Fibroblast of lung (primary cell): ENCODE measurements around the gene HGFAC. TPM values are rescaled to one million over a fixed set of nuclear protein-coding genes. Genes with fewer than 3 reads are reported as not detected.
"Not testable (repeated sequence)": the region's sequence is repeated elsewhere in the genome, so short reads cannot be mapped to it uniquely, and the experiment has no call there.

Source experiments
- DNase-seq, 2 donors: peaks; one replicate each; pipeline versions ENCODE4 v3.0.0 to v3.0.0-alpha.2; 2010; ENCODE audit warnings: low read depth in 2 of 2
- H2AFZ ChIP-seq: 2 replicates; pipeline ENCODE4 v1.5.1; 2012; ENCODE audit warnings: low read length, control low read depth, inconsistent platforms
- H3K27ac ChIP-seq: 2 replicates; pipeline ENCODE4 v1.5.1; 2011; ENCODE audit warnings: low read length, control low read depth; ENCODE audit not compliant: insufficient read depth
- H3K27me3 ChIP-seq: 2 replicates; pipeline ENCODE4 v1.5.1; 2011; ENCODE audit warnings: mild to moderate bottlenecking, low read length; ENCODE audit not compliant: control insufficient read depth, insufficient read depth
- H3K36me3 ChIP-seq: 2 replicates; pipeline ENCODE4 v1.5.1; 2011; ENCODE audit warnings: low read length; ENCODE audit not compliant: control insufficient read depth, insufficient read depth
- H3K4me1 ChIP-seq: 2 replicates; pipeline ENCODE4 v1.5.1; 2011; ENCODE audit warnings: low read length; ENCODE audit not compliant: control insufficient read depth, insufficient read depth; ENCODE audit errors: extremely low read depth
- H3K4me2 ChIP-seq: 2 replicates; pipeline ENCODE4 v1.5.1; 2011; ENCODE audit warnings: low read length, control low read depth; ENCODE audit not compliant: insufficient read depth; ENCODE audit errors: extremely low read depth
- H3K4me3 ChIP-seq, 4 experiments: fragments of 200-600 bp in 1 of 4; sonication (generic) in 1 of 4; replicated peaks in 1 of 4; 2 replicates each; pipeline ENCODE4 v1.5.1; 2011 to 2016; ENCODE audit warnings: low read length in 4 of 4, low read depth in 3 of 4, mild to moderate bottlenecking in 3 of 4, control low read depth in 2 of 4, inconsistent platforms in 1 of 4, mixed read lengths in 1 of 4; ENCODE audit not compliant: insufficient read depth in 1 of 4; ENCODE audit errors: control extremely low read depth in 1 of 4
- H3K79me2 ChIP-seq: 2 replicates; pipeline ENCODE4 v1.5.1; 2012; ENCODE audit warnings: mild to moderate bottlenecking, low read length, inconsistent platforms; ENCODE audit not compliant: control insufficient read depth, insufficient read depth
- H3K9ac ChIP-seq: 2 replicates; pipeline ENCODE4 v1.5.1; 2011; ENCODE audit warnings: mild to moderate bottlenecking, low read length, control low read depth; ENCODE audit not compliant: insufficient read depth
- H3K9me3 ChIP-seq: 2 replicates; pipeline ENCODE4 v1.5.1; 2012; ENCODE audit warnings: low read depth, low read length; ENCODE audit not compliant: control insufficient read depth, insufficient read depth
- H4K20me1 ChIP-seq: 2 replicates; pipeline ENCODE4 v1.5.1; 2011; ENCODE audit warnings: low read length; ENCODE audit not compliant: control insufficient read depth, insufficient read depth; ENCODE audit errors: extremely low read depth
- EZH2 ChIP-seq: IDR thresholded peaks from 2 replicates; pipeline ENCODE4 v1.5.1; 2012; ENCODE audit warnings: low read length, control low read depth, mild to moderate bottlenecking; ENCODE audit errors: missing control alignments
- polyA plus RNA-seq, 2 donors: library from polyadenylated mRNA; depleted of rRNA in 1 of 2; stranded (reverse) in 1 of 2; unstranded in 1 of 2; fragments of >200 nt; gene quantifications; 2 replicates each; pipeline ENCODE4 v1.2.1, GENCODE V29; 2011 to 2012; ENCODE audit warnings: missing spikeins in 1 of 2
- total RNA-seq: library from RNA; depleted of rRNA; stranded (reverse); fragments of >200 nt; gene quantifications from 2 replicates; pipeline ENCODE4 v1.2.1, GENCODE V29; 2014
- TF ChIP-seq, protein P1 (sequence below), 2 donors: IDR thresholded peaks in 1 of 2; conservative IDR thresholded peaks in 1 of 2; 1 replicate in 1 of 2; 2 replicates in 1 of 2; pipeline ENCODE4 v1.5.1; 2011 to 2012; ENCODE audit warnings: low read length in 2 of 2, control low read depth in 1 of 2, inconsistent platforms in 1 of 2, low read depth in 1 of 2, mild to moderate bottlenecking in 1 of 2

HGFAC gene
- total and polyA plus RNA-seq, 2 donors (not counting 1 experiment from before 2014, with no cell fraction given), result 0.33 TPM; not detected in 1

GRCh38 chr4:3458371-3458770, 16.6 kb downstream of the HGFAC start:
- H3K9ac ChIP-seq, result no peak overlapping the region
- no peak overlapping the region for H3K4me3 ChIP-seq
- no peak overlapping the region for H2AFZ ChIP-seq
- H3K9me3 ChIP-seq, result no peaks in the 10 kb centered on the region
- H3K4me1 ChIP-seq, result no peaks in the 10 kb centered on the region
- no peak for DNase-seq
- no peak for TF ChIP-seq EZH2
- TF ChIP-seq, protein P1, sequence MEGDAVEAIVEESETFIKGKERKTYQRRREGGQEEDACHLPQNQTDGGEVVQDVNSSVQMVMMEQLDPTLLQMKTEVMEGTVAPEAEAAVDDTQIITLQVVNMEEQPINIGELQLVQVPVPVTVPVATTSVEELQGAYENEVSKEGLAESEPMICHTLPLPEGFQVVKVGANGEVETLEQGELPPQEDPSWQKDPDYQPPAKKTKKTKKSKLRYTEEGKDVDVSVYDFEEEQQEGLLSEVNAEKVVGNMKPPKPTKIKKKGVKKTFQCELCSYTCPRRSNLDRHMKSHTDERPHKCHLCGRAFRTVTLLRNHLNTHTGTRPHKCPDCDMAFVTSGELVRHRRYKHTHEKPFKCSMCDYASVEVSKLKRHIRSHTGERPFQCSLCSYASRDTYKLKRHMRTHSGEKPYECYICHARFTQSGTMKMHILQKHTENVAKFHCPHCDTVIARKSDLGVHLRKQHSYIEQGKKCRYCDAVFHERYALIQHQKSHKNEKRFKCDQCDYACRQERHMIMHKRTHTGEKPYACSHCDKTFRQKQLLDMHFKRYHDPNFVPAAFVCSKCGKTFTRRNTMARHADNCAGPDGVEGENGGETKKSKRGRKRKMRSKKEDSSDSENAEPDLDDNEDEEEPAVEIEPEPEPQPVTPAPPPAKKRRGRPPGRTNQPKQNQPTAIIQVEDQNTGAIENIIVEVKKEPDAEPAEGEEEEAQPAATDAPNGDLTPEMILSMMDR (conservative IDR thresholded peaks at IDR 0.05 in 1 of 2, IDR thresholded peaks at IDR 0.05 in 1 of 2; ENCODE audit: low read depth in 1 of 2, low read length in 2 of 2), result no peak
- H3K79me2 ChIP-seq, result no peaks in the 10 kb centered on the region
- peaks cover 17% of the 10 kb centered on the region for H3K27me3 ChIP-seq
- no peaks in the 10 kb centered on the region for H3K36me3 ChIP-seq
- H3K4me2 ChIP-seq, result no peak overlapping the region
- H4K20me1 ChIP-seq, result no peaks in the 10 kb centered on the region
- H3K27ac ChIP-seq, result no peak overlapping the region

DNA sequence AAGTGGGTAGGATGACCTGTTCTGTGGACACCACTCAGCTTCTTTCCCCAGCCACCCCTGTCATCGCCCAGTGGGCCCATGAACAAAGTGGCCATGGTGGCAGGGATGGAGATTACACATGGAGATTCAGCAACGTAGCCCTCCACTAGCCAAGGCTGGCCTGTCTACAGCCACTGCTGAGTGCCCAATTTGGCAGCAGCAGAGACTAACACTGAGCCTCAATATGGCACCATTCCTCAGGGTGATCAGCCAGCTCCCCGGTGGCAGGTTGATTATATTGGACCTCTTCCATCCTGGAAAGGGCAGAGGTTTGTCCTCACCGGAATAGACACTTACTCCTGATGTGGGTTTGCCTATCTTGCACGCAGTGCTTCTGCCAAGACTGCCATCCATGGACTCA, 17.4 kb downstream of the HGFAC start:
- H3K4me1 ChIP-seq, H3K9me3 ChIP-seq, H3K4me3 ChIP-seq, H3K79me2 ChIP-seq, H4K20me1 ChIP-seq, H3K27ac ChIP-seq, H2AFZ ChIP-seq, H3K4me2 ChIP-seq, DNase-seq, H3K9ac ChIP-seq, H3K36me3 ChIP-seq: not testable (repeated sequence)
- peaks cover 17% of the 10 kb centered on the region for H3K27me3 ChIP-seq

DNA sequence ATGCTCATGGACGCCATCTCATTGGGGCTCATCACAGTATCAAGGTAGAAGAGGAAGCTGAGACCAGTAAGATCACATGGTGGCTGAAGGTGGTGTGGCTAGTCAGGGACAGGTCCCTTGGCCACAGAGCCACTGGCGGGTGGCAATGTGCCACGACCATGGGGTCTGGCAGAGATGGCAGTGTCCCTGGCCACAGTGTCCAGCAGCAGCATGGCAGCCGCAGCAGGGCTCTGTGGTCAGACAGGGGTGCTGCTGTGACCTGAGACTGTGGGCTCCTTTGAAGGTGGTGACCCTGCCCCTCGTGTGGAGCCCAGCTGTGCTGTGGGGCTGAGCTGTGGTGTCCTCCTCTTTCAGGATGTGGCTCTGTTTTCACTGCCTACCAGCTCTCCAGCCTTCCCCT, 19.2 kb downstream of the HGFAC start:
- Histone ChIP-seq H3K4me2 (no peak overlapping the region), H2AFZ (no peak overlapping the region), H3K27ac (no peak overlapping the region), H4K20me1 (no peaks in the 10 kb centered on the region), H3K9ac (no peak overlapping the region), H3K36me3 (no peaks in the 10 kb centered on the region), H3K4me1 (no peaks in the 10 kb centered on the region), H3K27me3 (peaks cover 17% of the 10 kb centered on the region), H3K4me3 (no peak overlapping the region), H3K9me3 (no peaks in the 10 kb centered on the region), H3K79me2 (no peaks in the 10 kb centered on the region)
- TF ChIP-seq EZH2, result no peak
- TF ChIP-seq, protein P1 (conservative IDR thresholded peaks at IDR 0.05 in 1 of 2, IDR thresholded peaks at IDR 0.05 in 1 of 2; ENCODE audit: low read depth in 1 of 2, low read length in 2 of 2), result no peak
- DNase-seq, result no peak
